ENCODE measurements around the gene ZSCAN12. TPM values are rescaled to one million over a fixed set of nuclear protein-coding genes. Genes with fewer than 3 reads are reported as not detected.
"Not testable (repeated sequence)": the region's sequence is repeated elsewhere in the genome, so short reads cannot be mapped to it uniquely, and the experiment has no call there.

Gene ZSCAN12
- total RNA-seq, result 1 to 10 TPM; 2.1 to 4.0 (median 2.9) TPM
- polyA plus RNA-seq, result 1 to 10 TPM in 1 of 2 donors, under 1 TPM in 1; 0.99 to 2.2 TPM
- long read RNA-seq, donor 1, partial matches to known transcripts, result 0 of 4 reads
- long read RNA-seq, donor 1, other reads (novel, unspliced or antisense), result 4 of 4 reads
- long read RNA-seq, donor 2, partial matches to known transcripts, result 0 of 11 reads
- long read RNA-seq, donor 2, other reads (novel, unspliced or antisense), result 9 of 11 reads
- long read RNA-seq, donor 3, partial matches to known transcripts, result 2 of 5 reads
- long read RNA-seq, donor 3, other reads (novel, unspliced or antisense), result 2 of 5 reads

DNA sequence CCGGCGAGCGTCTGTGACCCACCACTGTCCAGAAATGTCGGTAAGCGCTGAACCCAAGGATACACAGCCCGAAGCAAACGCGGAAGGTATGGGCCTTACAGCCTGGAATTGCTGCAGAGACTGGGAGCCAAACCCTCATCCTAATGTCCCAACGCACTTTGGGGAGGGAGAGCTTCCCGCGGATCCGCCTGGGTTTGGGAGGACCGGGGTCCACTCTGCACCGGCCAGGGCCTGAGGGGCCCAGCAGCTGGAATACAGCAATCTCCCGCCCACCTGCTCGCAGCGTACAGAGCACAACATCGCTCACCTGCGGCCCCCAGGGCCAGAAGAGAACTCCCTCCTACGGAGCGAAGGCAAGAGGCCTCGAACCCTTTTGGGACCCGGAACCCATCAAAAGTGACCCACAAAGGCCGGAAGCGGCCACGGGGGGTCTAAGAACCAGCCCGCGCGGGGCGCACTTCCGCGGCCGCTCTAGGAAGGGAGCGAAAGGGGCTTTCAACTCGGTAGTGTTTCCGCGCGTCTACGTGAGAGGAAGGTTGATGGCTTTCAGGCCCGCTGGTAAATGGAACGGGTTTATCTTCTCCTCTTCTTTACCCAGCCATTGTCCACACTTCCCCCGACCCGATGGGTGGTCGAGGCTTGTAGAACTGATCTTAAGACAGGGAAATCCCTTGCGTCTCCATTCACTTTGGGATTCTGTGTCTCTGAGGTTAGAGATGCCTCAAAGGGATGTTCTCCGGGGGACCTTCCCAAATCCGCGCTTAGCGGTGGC lies at the start of gene ZSCAN12:
TSS of gene ZSCAN12 (minus strand) at position 398 of the 772 bp plus-strand sequence. CDS start 1,342 bp downstream, outside the sequence.
- Histone ChIP-seq H3K9me3 (no peaks in the 10 kb centered on the region), H3K4me3 (peak within 1 kb of the TSS; percentile 40 to 89 (median 74)), H3K36me3 (peaks cover 0 to 33% (median 15%) of the 10 kb centered on the region in 9 donors), H3K27ac (peak within 1 kb of the TSS in 7 of 12 donors; percentile 7 to 75 (median 53)), H3K27me3 (peaks cover 0 to 3% (median 0%) of the 10 kb centered on the region in 9 donors), H3K4me1 (peaks cover 0 to 24% (median 8%) of the 10 kb centered on the region in 12 donors)
- ATAC-seq (peak; percentile 94 to 99 (median 98)), DNase-seq (peak; percentile 77 to 89 (median 85))
- TF ChIP-seq, protein P1, sequence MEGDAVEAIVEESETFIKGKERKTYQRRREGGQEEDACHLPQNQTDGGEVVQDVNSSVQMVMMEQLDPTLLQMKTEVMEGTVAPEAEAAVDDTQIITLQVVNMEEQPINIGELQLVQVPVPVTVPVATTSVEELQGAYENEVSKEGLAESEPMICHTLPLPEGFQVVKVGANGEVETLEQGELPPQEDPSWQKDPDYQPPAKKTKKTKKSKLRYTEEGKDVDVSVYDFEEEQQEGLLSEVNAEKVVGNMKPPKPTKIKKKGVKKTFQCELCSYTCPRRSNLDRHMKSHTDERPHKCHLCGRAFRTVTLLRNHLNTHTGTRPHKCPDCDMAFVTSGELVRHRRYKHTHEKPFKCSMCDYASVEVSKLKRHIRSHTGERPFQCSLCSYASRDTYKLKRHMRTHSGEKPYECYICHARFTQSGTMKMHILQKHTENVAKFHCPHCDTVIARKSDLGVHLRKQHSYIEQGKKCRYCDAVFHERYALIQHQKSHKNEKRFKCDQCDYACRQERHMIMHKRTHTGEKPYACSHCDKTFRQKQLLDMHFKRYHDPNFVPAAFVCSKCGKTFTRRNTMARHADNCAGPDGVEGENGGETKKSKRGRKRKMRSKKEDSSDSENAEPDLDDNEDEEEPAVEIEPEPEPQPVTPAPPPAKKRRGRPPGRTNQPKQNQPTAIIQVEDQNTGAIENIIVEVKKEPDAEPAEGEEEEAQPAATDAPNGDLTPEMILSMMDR (IDR thresholded peaks at IDR 0.05), result peak; percentile 19 to 79 (median 45)
- TF ChIP-seq POLR2A (IDR thresholded peaks at IDR 0.05), result no peak
- 1 to 2% (median 2%) methylated on average over 29 to 49 of the region's 49 CpGs for WGBS, 4 donors
- intact Hi-C loops (cut with DNase I), result no loop called here

DNA sequence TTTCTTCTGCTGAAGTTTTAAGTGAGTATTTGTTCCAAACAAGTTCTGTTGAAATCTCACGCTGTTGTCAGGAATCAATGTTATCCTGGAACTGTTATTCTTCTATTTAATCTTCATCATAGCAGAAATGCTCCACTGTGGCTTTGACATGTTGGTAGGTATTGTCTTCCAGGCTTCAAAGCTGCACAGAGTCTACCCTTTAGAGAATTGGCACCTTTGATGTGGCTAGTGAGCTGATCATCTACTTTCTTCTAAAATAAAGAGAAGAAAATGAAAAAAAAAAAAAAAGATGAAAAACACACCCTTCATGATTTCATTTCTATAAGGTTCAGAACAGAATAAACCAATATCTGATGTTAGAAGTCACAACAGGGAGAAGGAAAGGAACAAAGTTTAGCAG lies 49.5 kb upstream of the ZSCAN12 start:
- ATAC-seq, result no peak

DNA sequence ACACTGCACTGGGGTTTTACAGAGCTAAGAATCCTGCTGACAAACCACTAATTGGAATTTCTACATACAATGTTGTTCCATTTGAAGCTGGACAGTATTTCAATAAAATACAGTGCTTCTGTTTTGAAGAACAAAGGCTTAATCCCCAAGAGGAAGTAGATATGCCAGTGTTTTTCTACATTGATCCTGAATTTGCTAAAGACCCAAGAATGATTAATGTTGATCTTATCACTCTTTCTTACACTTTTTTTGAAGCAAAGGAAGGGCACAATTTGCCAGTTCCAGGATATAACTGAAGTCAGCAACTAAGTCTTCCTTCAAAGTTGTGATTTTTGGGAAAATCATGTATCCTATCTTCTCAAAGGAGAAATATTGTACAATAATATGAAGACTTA lies 48.0 kb upstream of the ZSCAN12 start:
- ATAC-seq; H3K9me3 ChIP-seq; DNase-seq; H3K27ac ChIP-seq; intact Hi-C loops (cut with DNase I); H3K36me3 ChIP-seq: not testable (repeated sequence)
- H3K27me3 ChIP-seq, result peaks cover 0 to 59% (median 28%) of the 10 kb centered on the region in 9 donors
- peak overlapping the region in 5 of 12 donors; percentile 33 to 44 (median 41) for H3K4me3 ChIP-seq
- H3K4me1 ChIP-seq, result peaks cover 0 to 12% (median 1%) of the 10 kb centered on the region in 12 donors

More for the DNA sequence above, 49.5 kb upstream of the ZSCAN12 start:
- intact Hi-C loops (cut with DNase I), result no loop called here
- H3K4me3 ChIP-seq, result no peak overlapping the region
- TF ChIP-seq POLR2A (IDR thresholded peaks at IDR 0.05), result no peak
- TF ChIP-seq, protein P1 (IDR thresholded peaks at IDR 0.05), result no peak
- H3K36me3 ChIP-seq, result no peaks in the 10 kb centered on the region
- H3K4me1 ChIP-seq, result peaks cover 0 to 6% (median 0%) of the 10 kb centered on the region in 12 donors
- DNase-seq, result no peak
- no peaks in the 10 kb centered on the region for H3K9me3 ChIP-seq
- WGBS, 4 donors, result 90 to 95% (median 94%) methylated on average over 1 of the region's 1 CpG
- peaks cover 3 to 70% (median 27%) of the 10 kb centered on the region in 9 donors for H3K27me3 ChIP-seq
- H3K27ac ChIP-seq, result no peak overlapping the region

DNA sequence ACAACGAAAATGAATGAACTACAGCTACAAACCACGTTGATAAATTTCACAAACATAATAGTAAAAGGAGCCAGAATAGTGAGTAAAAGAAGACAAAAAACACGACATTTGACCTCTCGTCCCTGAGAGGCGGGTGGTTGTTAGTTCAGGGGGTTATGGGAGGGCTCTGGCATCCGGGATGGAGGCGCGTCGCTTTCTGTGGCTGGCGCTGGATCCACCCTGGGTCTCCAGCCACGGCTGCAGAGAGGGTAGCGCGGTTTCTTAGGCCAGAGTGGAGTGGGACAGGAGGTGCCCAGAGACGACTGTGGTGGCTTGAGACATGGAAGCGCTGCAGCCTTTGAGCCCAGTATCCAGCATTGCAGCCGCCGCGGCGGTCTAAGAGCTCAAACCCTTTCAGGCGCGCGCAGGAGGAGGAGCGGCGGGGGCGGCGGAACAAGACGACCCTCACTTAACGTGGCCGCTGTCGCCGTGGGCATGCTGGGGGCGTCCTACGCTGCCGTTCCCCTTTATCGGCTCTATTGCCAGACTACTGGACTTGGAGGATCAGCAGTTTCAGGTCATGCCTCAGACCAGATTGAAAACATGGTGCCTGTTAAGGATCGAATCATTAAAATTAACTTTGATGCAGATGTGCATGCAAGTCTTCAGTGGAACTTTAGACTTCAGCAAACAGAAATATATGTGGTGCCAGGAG lies 47.4 kb upstream of the ZSCAN12 start:
- DNase-seq (peak in 1 of 5 donors; percentile 29), ATAC-seq (peak in 1 of 4 donors; percentile 16)
- H3K9me3 ChIP-seq, result no peaks in the 10 kb centered on the region
- intact Hi-C loops (cut with DNase I), result no loop called here
- H3K4me1 ChIP-seq, result peaks cover 0 to 13% (median 4%) of the 10 kb centered on the region in 12 donors
- peaks cover 0 to 59% (median 28%) of the 10 kb centered on the region in 9 donors for H3K27me3 ChIP-seq
- TF ChIP-seq POLR2A (IDR thresholded peaks at IDR 0.05), result no peak
- TF ChIP-seq, protein P1 (IDR thresholded peaks at IDR 0.05), result no peak
- H3K36me3 ChIP-seq, result no peaks in the 10 kb centered on the region
- peak overlapping the region in 10 of 12 donors; percentile 20 to 44 (median 34) for H3K4me3 ChIP-seq
- 3 to 4% (median 3%) methylated on average over 35 to 36 of the region's 36 CpGs for WGBS, 4 donors
- H3K27ac ChIP-seq, result no peak overlapping the region

DNA sequence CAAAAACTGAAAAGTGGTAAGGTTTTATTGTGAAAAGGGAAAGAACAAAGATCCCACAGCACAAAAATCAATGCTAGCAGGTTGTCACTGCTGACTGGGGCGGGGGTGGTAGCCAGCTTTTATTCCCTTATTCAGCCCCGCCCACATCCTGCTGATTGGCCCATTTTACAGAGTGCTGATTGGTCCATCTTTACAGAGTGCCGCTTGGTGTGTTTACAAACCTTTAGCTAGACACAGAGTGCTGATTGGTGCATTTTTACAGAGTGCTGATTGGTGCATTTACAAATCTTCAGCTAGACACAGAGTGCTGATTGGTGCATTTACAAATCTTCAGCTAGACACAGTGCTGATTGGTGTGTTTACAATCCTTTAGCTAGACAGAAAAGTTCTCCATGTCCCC lies 45.2 kb upstream of the ZSCAN12 start:
- not testable (repeated sequence) for ATAC-seq, H3K4me3 ChIP-seq, DNase-seq

More for the DNA sequence above, 45.2 kb upstream of the ZSCAN12 start:
- Histone ChIP-seq H3K4me1 (peaks cover 0 to 13% (median 4%) of the 10 kb centered on the region in 12 donors), H3K27me3 (peaks cover 0 to 42% (median 28%) of the 10 kb centered on the region in 9 donors)
- intact Hi-C loops (cut with DNase I); H3K9me3 ChIP-seq; H3K27ac ChIP-seq; H3K36me3 ChIP-seq: not testable (repeated sequence)
- 90 to 93% (median 91%) methylated on average over 3 of the region's 3 CpGs for WGBS, 4 donors
